ENCODE measurements around the gene STAT5B. TPM values are rescaled to one million over a fixed set of nuclear protein-coding genes. Genes with fewer than 3 reads are reported as not detected.
A peak's percentile ranks its signal among the peaks of the same experiment; 100 is the strongest.

STAT5B gene
- total RNA-seq, 1 donor from 2014 or later = 67.9 TPM

DNA sequence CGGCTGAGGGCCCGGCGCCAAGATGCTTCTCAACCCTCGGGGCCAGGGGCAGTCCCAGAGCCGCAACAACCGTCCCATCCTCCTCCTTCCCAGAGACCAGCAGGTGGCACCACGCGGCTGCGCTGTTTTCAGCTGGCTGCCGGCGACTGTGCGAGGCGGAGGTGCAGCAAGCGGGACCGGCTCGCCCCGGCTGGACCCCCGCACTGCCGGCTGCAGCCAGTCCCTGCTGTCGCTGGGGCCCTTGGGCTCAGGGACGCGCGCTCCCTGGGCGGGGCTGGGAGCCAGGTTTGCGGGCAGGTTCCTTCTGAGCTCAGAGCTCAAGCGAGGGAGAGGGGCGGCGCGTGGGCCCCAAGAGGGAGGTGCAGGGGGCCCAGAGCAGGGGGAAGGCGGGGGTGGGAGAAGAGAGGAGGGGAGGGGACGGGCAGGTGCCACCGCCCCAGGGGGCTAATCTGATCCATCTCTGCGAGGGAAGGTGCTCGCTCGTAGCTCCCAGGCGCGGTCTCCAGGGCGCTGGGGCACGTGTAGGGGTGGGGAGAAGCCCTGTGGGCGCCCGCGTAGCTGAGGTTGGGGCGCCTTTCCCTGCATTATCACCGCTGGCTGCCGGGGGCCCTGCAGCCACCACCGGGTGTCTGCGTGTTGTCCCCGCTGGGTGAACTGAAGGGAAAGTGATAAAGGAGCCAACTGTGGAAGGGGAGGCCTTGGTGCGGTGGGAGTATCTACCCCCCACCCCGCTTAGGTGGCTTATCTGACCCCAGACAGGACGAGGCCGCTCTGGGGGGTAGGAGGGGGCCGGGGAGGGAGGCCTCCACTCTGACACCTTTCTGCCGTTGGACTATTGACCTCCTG, 36.3 kb upstream of the STAT5B start:
- TF ChIP-seq, protein P1, sequence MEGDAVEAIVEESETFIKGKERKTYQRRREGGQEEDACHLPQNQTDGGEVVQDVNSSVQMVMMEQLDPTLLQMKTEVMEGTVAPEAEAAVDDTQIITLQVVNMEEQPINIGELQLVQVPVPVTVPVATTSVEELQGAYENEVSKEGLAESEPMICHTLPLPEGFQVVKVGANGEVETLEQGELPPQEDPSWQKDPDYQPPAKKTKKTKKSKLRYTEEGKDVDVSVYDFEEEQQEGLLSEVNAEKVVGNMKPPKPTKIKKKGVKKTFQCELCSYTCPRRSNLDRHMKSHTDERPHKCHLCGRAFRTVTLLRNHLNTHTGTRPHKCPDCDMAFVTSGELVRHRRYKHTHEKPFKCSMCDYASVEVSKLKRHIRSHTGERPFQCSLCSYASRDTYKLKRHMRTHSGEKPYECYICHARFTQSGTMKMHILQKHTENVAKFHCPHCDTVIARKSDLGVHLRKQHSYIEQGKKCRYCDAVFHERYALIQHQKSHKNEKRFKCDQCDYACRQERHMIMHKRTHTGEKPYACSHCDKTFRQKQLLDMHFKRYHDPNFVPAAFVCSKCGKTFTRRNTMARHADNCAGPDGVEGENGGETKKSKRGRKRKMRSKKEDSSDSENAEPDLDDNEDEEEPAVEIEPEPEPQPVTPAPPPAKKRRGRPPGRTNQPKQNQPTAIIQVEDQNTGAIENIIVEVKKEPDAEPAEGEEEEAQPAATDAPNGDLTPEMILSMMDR (IDR thresholded peaks at IDR 0.05) = peak; percentile 67
- ATAC-seq (peak; percentile 86), DNase-seq (peak; percentile 88)
- Histone ChIP-seq H3K4me1 (peaks cover 44% of the 10 kb centered on the region), H3K4me3 (peak overlapping the region; percentile 10), H3K27me3 (ENCODE audit: low read depth) (no peaks in the 10 kb centered on the region), H3K27ac (peak overlapping the region; percentile 71), H3K9me3 (no peaks in the 10 kb centered on the region), H3K36me3 (peaks cover 87% of the 10 kb centered on the region)
- intact Hi-C loops (cut with DNase I) = loop anchor here (10.0 kb wide), 1 partner anchor 202 kb away; no protein-coding TSS in a partner anchor

DNA sequence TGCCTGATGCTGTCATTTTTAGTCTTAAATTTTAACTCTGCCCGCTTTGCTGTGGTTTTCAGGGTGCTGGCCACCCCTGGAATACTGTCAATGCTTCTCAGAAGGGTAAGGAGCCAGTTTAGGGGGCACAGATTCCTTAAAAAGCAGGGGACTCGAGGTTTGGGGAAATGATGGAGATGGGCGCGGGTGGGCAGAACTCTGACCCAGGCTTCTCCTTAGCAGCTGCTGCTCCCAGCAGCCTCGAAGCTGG, 35.8 kb upstream of the STAT5B start:
- Histone ChIP-seq H3K36me3 (peaks cover 87% of the 10 kb centered on the region), H3K27me3 (ENCODE audit: low read depth) (no peaks in the 10 kb centered on the region), H3K27ac (peak overlapping the region; percentile 71), H3K4me1 (peaks cover 44% of the 10 kb centered on the region), H3K9me3 (no peaks in the 10 kb centered on the region), H3K4me3 (peak overlapping the region; percentile 10)
- intact Hi-C loops (cut with DNase I) = loop anchor here (10.0 kb wide), 1 partner anchor 203 kb away; no protein-coding TSS in a partner anchor
- TF ChIP-seq, protein P1 (IDR thresholded peaks at IDR 0.05) = no peak
- ATAC-seq (no peak), DNase-seq (no peak)

DNA sequence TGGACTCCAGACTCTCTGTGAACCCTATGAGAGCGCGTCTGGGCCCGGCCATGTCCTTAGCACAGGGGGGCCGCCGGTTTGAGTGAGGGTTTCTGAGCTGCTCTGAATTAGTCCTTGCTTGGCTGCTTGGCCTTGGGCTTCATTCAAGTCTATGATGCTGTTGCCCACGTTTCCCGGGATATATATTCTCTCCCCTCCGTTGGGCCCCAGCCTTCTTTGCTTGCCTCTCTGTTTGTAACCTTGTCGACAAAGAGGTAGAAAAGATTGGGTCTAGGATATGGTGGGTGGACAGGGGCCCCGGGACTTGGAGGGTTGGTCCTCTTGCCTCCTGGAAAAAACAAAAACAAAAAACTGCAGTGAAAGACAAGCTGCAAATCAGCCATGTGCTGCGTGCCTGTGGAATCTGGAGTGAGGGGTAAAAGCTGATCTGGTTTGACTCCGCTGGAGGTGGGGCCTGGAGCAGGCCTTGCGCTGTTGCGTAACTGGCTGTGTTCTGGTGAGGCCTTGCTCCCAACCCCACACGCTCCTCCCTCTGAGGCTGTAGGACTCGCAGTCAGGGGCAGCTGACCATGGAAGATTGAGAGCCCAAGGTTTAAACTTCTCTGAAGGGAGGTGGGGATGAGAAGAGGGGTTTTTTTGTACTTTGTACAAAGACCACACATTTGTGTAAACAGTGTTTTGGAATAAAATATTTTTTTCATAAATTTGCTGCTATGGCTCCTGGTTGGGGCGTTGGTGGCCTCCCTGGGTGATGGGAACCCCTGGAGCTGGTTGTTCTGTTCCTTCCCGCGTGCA, 35.2 kb upstream of the STAT5B start:
- Histone ChIP-seq H3K27me3 (ENCODE audit: low read depth) (no peaks in the 10 kb centered on the region), H3K4me3 (peak overlapping the region; percentile 10), H3K27ac (peak overlapping the region; percentile 71), H3K36me3 (peaks cover 87% of the 10 kb centered on the region), H3K4me1 (peaks cover 44% of the 10 kb centered on the region), H3K9me3 (no peaks in the 10 kb centered on the region)
- peak; percentile 92 to 93 for ATAC-seq
- TF ChIP-seq, protein P1 (IDR thresholded peaks at IDR 0.05) = no peak
- intact Hi-C loops (cut with DNase I) = loop anchor here (10.0 kb wide), 1 partner anchor 203 kb away; no protein-coding TSS in a partner anchor
- peak; percentile 93 for DNase-seq

GRCh38 chr17:42310787-42311215, 34.6 kb upstream of the STAT5B start:
- Histone ChIP-seq H3K36me3 (peaks cover 87% of the 10 kb centered on the region), H3K9me3 (no peaks in the 10 kb centered on the region), H3K4me1 (peaks cover 43% of the 10 kb centered on the region), H3K27me3 (ENCODE audit: low read depth) (no peaks in the 10 kb centered on the region), H3K27ac (peak overlapping the region; percentile 71), H3K4me3 (no peak overlapping the region)
- TF ChIP-seq, protein P1 (IDR thresholded peaks at IDR 0.05) = no peak
- ATAC-seq (peak in 1 of 2 donors; percentile 0), DNase-seq (no peak)
- intact Hi-C loops (cut with DNase I) = loop anchor here (10.0 kb wide), 1 partner anchor 204 kb away; no protein-coding TSS in a partner anchor

- H3K36me3 ChIP-seq = peaks cover 86% of the 10 kb centered on the region
- no peak for DNase-seq
- H3K4me3 ChIP-seq = no peak overlapping the region
- intact Hi-C loops (cut with DNase I) = loop anchor here (10.0 kb wide), 1 partner anchor 205 kb away; no protein-coding TSS in a partner anchor
- no peaks in the 10 kb centered on the region for H3K9me3 ChIP-seq
- TF ChIP-seq, protein P1 (IDR thresholded peaks at IDR 0.05) = no peak
- no peak for ATAC-seq
- H3K4me1 ChIP-seq = peaks cover 37% of the 10 kb centered on the region
- H3K27me3 ChIP-seq (ENCODE audit: low read depth) = no peaks in the 10 kb centered on the region
- H3K27ac ChIP-seq = peak overlapping the region; percentile 71
These were observed 34.0 kb upstream of the STAT5B start for GRCh38 chr17:42309986-42310786.
